Right lobe of liver (tissue), 4 donors: Measurements from ENCODE around the gene KCNJ4.

Experiments
- POLR2A ChIP-seq: fragments of 450-650 bp; IDR thresholded peaks from one replicate; pipeline ENCODE4 v1.6.1; 2017; ENCODE audit warnings: antibody characterized with exemption, mild to moderate bottlenecking
- TF ChIP-seq, protein P1 (sequence below), 4 donors: fragments of 200-600 bp in 3 of 4; fragments of 450-650 bp in 1 of 4; IDR thresholded peaks; one replicate each; pipeline versions ENCODE4 v1.5.1 to v1.8.0; 2016 to 2022; ENCODE audit warnings: antibody characterized with exemption in 4 of 4, mild to moderate bottlenecking in 2 of 4
- donor health status: DM: no; HTN: no; CAD: no.
- donor health status: DM: no; HTN: no; CAD: no.
- donor health status: DM: no; HTN: yes; CAD: no.

DNA sequence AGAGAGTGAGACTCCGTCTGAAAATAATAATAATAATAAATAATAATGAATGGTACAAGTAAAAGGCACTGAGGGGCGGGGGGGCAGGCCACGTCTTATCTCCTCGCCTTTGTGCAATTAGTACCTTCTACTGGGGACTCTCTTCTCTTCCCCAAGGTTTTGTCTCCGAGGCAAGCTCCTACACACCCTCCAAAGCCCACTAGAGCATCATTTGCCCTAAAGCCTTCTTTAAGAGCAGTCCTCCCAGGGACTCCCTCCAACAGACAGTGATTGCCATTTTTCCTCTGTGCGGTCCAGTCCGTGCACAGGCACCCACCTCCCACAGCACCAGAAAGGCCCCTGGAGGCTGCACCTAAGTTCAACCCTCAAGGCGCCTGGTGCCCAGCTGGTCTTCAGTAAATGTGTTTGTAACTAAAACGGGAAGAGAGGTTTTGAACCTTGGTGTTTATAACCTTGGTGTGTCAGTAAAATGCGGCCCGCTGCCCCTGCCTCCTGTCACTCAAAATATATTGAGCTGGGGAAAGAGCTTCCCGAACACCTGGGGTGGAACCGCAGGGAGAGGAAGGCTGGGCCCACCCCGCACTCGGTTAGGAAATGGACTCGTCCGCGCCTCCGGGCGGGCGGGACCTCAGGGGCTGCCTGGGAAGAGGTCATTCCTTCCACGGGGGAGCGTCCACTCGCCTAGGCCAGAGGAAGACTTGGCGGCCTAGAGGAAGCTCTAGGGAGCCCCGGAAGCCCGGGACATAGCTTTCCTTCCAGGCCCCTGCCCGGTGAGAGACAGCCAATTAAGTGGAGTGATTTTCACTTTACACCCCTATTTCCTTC, 8.2 kb upstream of the KCNJ4 start:
- TF ChIP-seq, protein P1, sequence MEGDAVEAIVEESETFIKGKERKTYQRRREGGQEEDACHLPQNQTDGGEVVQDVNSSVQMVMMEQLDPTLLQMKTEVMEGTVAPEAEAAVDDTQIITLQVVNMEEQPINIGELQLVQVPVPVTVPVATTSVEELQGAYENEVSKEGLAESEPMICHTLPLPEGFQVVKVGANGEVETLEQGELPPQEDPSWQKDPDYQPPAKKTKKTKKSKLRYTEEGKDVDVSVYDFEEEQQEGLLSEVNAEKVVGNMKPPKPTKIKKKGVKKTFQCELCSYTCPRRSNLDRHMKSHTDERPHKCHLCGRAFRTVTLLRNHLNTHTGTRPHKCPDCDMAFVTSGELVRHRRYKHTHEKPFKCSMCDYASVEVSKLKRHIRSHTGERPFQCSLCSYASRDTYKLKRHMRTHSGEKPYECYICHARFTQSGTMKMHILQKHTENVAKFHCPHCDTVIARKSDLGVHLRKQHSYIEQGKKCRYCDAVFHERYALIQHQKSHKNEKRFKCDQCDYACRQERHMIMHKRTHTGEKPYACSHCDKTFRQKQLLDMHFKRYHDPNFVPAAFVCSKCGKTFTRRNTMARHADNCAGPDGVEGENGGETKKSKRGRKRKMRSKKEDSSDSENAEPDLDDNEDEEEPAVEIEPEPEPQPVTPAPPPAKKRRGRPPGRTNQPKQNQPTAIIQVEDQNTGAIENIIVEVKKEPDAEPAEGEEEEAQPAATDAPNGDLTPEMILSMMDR (IDR thresholded peaks at IDR 0.05) = no peak
- no peak for TF ChIP-seq POLR2A
